ENCODE results near the gene CRTC1. TPM values are rescaled to one million over a fixed set of nuclear protein-coding genes. Genes with fewer than 3 reads are reported as not detected.

CRTC1 gene
- total and polyA plus RNA-seq, 9 of the 15 experiments (the other 6 are each of a cell fraction or from before 2014, with no cell fraction given): 0.25 to 3.8 (median 1.2) TPM; not detected in 2

- TF ChIP-seq SRSF9 (IDR thresholded peaks at IDR 0.05; ENCODE audit: borderline replicate concordance, low read depth, low read length): no peak
- TF ChIP-seq NCOA2 (IDR thresholded peaks at IDR 0.05; ENCODE audit: partially characterized antibody in 2 of 2): no peak
- no peak for TF ChIP-seq HDAC8 (tag; IDR thresholded peaks at IDR 0.05)
- no peak for TF ChIP-seq ELF4 (CRISPR knock-in tag; IDR thresholded peaks at IDR 0.05)
- peak in 1 of 2 experiments; percentile 9 for TF ChIP-seq E2F6 (IDR thresholded peaks at IDR 0.05; ENCODE audit: borderline replicate concordance in 1 of 2, extremely low read depth in 1 of 2, insufficient read depth in 1 of 2, insufficient read length in 1 of 2, low read depth in 1 of 2, low read length in 1 of 2, poor library complexity in 1 of 2, severe bottlenecking in 1 of 2)
These were observed 34.0 kb upstream of the CRTC1 start (continued) for GRCh38 chr19:18649371-18650020.

GRCh38 chr19:18650021-18650390 lies 33.5 kb upstream of the CRTC1 start:
- intact Hi-C loops (cut with micrococcal nuclease) (no loop called here), in situ Hi-C loops (cut with MboI) (no loop called here)
- Histone ChIP-seq H3K27ac (ENCODE audit: extremely low read depth, low read depth, low read length) (no peak overlapping the region), H3K4me3 (no peak overlapping the region), H2AFZ (ENCODE audit: low read depth, low read length) (no peak overlapping the region), H3K9me1 (ENCODE audit: control insufficient read depth, insufficient read depth, low read length) (peaks cover 8% of the 10 kb centered on the region), H3K4me1 (replicated peaks in 1 of 2; ENCODE audit: control insufficient read depth in 2 of 2, insufficient read depth in 2 of 2, low read length in 2 of 2) (peaks cover 6 to 47% of the 10 kb centered on the region in 2 experiments; a peak in 3 of 5 replicates), H3K79me2 (ENCODE audit: control insufficient read depth, insufficient read depth, low read length) (peaks cover 5% of the 10 kb centered on the region; the same call in 2 of the 3 replicates), H4K20me1 (replicated peaks; ENCODE audit: control insufficient read depth, insufficient read depth, low read length) (peaks cover 36% of the 10 kb centered on the region), H3K36me3 (ENCODE audit: control insufficient read depth, insufficient read depth, low read length) (peaks cover 2% of the 10 kb centered on the region; the same call in 1 of the 3 replicates), H3K27me3 (ENCODE audit: control insufficient read depth in 2 of 2, insufficient read depth in 2 of 2, low read length in 2 of 2) (no peaks in the 10 kb centered on the region), H3K9me3 (replicated peaks; ENCODE audit: control insufficient read depth, insufficient read depth, low read depth, low read length) (no peaks in the 10 kb centered on the region), H3K9ac (ENCODE audit: insufficient read depth in 1 of 2, low read depth in 2 of 2, low read length in 2 of 2) (peak overlapping the region in 1 of 2 experiments; percentile 42; a peak in 2 of 4 replicates), H3K4me2 (ENCODE audit: insufficient read depth, low read length) (no peak overlapping the region)
- DNase-seq (ENCODE audit: extremely low read depth in 1 of 4, low spot score in 3 of 4): no peak
- TF ChIP-seq ZHX1 (conservative IDR thresholded peaks at IDR 0.05; ENCODE audit: low read length) (no peak), MCM2 (IDR thresholded peaks at IDR 0.05; ENCODE audit: low read depth) (no peak), ZNF253 (CRISPR knock-in tag; conservative IDR thresholded peaks at IDR 0.05) (no peak), PBX2 (CRISPR knock-in tag; IDR thresholded peaks at IDR 0.05; ENCODE audit: low read depth) (no peak), PBX2 (tag; conservative IDR thresholded peaks at IDR 0.05; ENCODE audit: low read depth) (no peak), ZNF644 (tag; IDR thresholded peaks at IDR 0.05; ENCODE audit: low read depth) (no peak)
- POLR2A ChIA-PET: interaction anchor here (0.7 kb wide), 1 partner anchor 321 kb away, joined by 3 read pairs; no protein-coding TSS in a partner anchor
- FAIRE-seq: no peak
- ATAC-seq: no peak
- WGBS (ENCODE audit: insufficient coverage, low coverage, missing lambda C conversion rate): 77% methylated on average over 17 of the region's 17 CpGs
- CTCF ChIA-PET (ENCODE audit: low intra/inter-chr PET ratio): no interaction called here
- no TSS peak for BruUV-seq (replicated peaks)

Measured in K562 (cell line).